AG08396 (cell line): ENCODE data around the gene EXD1.
"Not testable (repeated sequence)": the region's sequence is repeated elsewhere in the genome, so short reads cannot be mapped to it uniquely, and the experiment has no call there.

Experiments used
- DNase-seq: peaks from one replicate; pipeline ENCODE4 v3.0.0; 2012; ENCODE audit warnings: low spot score, mixed read lengths

EXD1 gene

GRCh38 chr15:41139619-41140018 lies 90.9 kb downstream of the EXD1 start:
- no peak for DNase-seq

GRCh38 chr15:41139112-41139511 lies 91.4 kb downstream of the EXD1 start:
- DNase-seq = not testable (repeated sequence)

GRCh38 chr15:41135580-41135979 lies 95.0 kb downstream of the EXD1 start:
- DNase-seq = not testable (repeated sequence)

- no peak for DNase-seq
Measured at GRCh38 chr15:41133454-41133853, 97.1 kb downstream of the EXD1 start.
